HCT116 (cell line): Measurements from ENCODE around the gene HNRNPAB. TPM values are rescaled to one million over a fixed set of nuclear protein-coding genes. Genes with fewer than 3 reads are reported as not detected.

Source experiments
- ATAC-seq: fragments of 200-7000 bp; cut with Tn5 transposase; 2 replicates; pipeline ENCODE4 v1.9.1; 2020; ENCODE audit warnings: mild to moderate bottlenecking, moderate library complexity
- BruUV-seq: library from RNA; stranded (reverse); fragments of 400-500 nt; replicated peaks from 2 replicates; lab custom pipeline; 2021; lab: Mats Ljungman, UMichigan
- CTCF ChIA-PET: fragments of 300-600 bp; sonication (Branson Sonifier 250); formaldehyde crosslinking; loops from one replicate; lab custom pipeline; 2021; ENCODE audit warnings: antibody characterized with exemption; lab: Charles Lee
- POLR2A ChIA-PET: fragments of 300-600, 350-600 bp; sonication (Branson Sonifier 250); formaldehyde crosslinking; loops from one replicate; lab custom pipeline; 2021; ENCODE audit warnings: antibody characterized with exemption; lab: Charles Lee
- RAD21 ChIA-PET, 2 experiments: fragments of 300-600 bp; sonication (Branson Sonifier 250); formaldehyde crosslinking; loops; one replicate each; lab custom pipeline; 2023; ENCODE audit warnings: low total read pairs in 2 of 2; ENCODE audit not compliant: uncharacterized antibody in 2 of 2, unreplicated experiment in 2 of 2, low non-redundant PET in 1 of 2; lab: Charles Lee
- DNase-seq: peaks from one replicate; pipeline ENCODE4 v3.0.0-alpha.2; 2010; ENCODE audit warnings: low read depth, low spot score
- H2AFZ ChIP-seq: fragments of 200-600 bp; shearing (Covaris generic), sonication (generic); 2 replicates; pipeline ENCODE4 v1.6.1; 2017; ENCODE audit warnings: low read depth, mixed run types, mixed read lengths, antibody characterized with exemption, low read length; ENCODE audit not compliant: poor library complexity, severe bottlenecking
- H3K27ac ChIP-seq: 2 replicates; pipeline ENCODE4 v1.5.1; 2012; ENCODE audit warnings: low read depth, low read length
- H3K27me3 ChIP-seq: fragments of 200-600 bp; sonication (generic); 2 replicates; pipeline ENCODE4 v1.6.1; 2016; ENCODE audit warnings: mixed run types, low read length, mixed read lengths; ENCODE audit not compliant: insufficient read depth
- H3K36me3 ChIP-seq, 2 experiments: fragments of 200-500 bp in 1 of 2; fragments of 200-600 bp in 1 of 2; sonication (Bioruptor generic) in 1 of 2; sonication (generic) in 1 of 2; 2 replicates each; pipeline versions ENCODE4 v1.5.1 to v1.6.1; 2014 to 2016; ENCODE audit warnings: low read length in 2 of 2, inconsistent platforms in 1 of 2, mixed read lengths in 1 of 2, mixed run types in 1 of 2; ENCODE audit not compliant: insufficient read depth in 2 of 2, control insufficient read depth in 1 of 2
- H3K4me1 ChIP-seq, 2 experiments: fragments of 200-600 bp in 1 of 2; sonication (generic) in 1 of 2; 2 replicates each; pipeline versions ENCODE4 v1.5.1 to v1.6.1; 2012 to 2017; ENCODE audit warnings: low read length in 2 of 2, inconsistent platforms in 1 of 2, mild to moderate bottlenecking in 1 of 2, mixed read lengths in 1 of 2, mixed run types in 1 of 2, moderate library complexity in 1 of 2; ENCODE audit not compliant: insufficient read depth in 2 of 2, control insufficient read depth in 1 of 2
- H3K4me2 ChIP-seq: fragments of 200-600 bp; sonication (generic); 2 replicates; pipeline ENCODE4 v1.6.1; 2017; ENCODE audit warnings: mixed run types, low read length, mixed read lengths
- H3K4me3 ChIP-seq, 2 experiments: fragments of 200-600 bp in 1 of 2; sonication (generic) in 1 of 2; replicated peaks in 1 of 2; 2 replicates each; pipeline ENCODE4 v1.5.1; 2011 to 2016; ENCODE audit warnings: low read length in 2 of 2, control low read depth in 1 of 2, low read depth in 1 of 2, mild to moderate bottlenecking in 1 of 2, mixed read lengths in 1 of 2, mixed run types in 1 of 2
- H3K79me2 ChIP-seq: fragments of 200-600 bp; sonication (generic); 2 replicates; pipeline ENCODE4 v1.6.1; 2017; ENCODE audit warnings: mild to moderate bottlenecking, mixed run types, low read length, moderate library complexity, mixed read lengths; ENCODE audit not compliant: insufficient read depth
- H3K9ac ChIP-seq: fragments of 200-600 bp; sonication (generic); 2 replicates; pipeline ENCODE4 v1.6.1; 2016; ENCODE audit warnings: low read length, mixed read lengths
- H3K9me2 ChIP-seq: fragments of 200-600 bp; sonication (generic), shearing (Covaris generic); 2 replicates; pipeline ENCODE4 v1.6.1; 2017; ENCODE audit warnings: mixed run types, mild to moderate bottlenecking, moderate library complexity; ENCODE audit not compliant: insufficient read depth
- H3K9me3 ChIP-seq, 2 experiments: fragments of 200-500 bp in 1 of 2; fragments of 200-600 bp in 1 of 2; sonication (Bioruptor generic) in 1 of 2; sonication (generic) in 1 of 2; 2 replicates each; pipeline ENCODE4 v1.6.1; 2014 to 2017; ENCODE audit warnings: low read length in 2 of 2, mixed read lengths in 2 of 2, inconsistent platforms in 1 of 2, low read depth in 1 of 2, mild to moderate bottlenecking in 1 of 2, mixed run types in 1 of 2, moderate library complexity in 1 of 2; ENCODE audit not compliant: control insufficient read depth in 1 of 2, insufficient read depth in 1 of 2
- H4K20me1 ChIP-seq: fragments of 200-600 bp; sonication (generic), shearing (Covaris generic); 2 replicates; pipeline ENCODE4 v1.6.1; 2017; ENCODE audit warnings: mixed run types, mild to moderate bottlenecking, moderate library complexity; ENCODE audit not compliant: insufficient read depth
- CTCF ChIP-seq, 3 experiments: fragments of 200-600 bp in 1 of 3; sonication (generic) in 1 of 3; IDR thresholded peaks in 2 of 3; conservative IDR thresholded peaks in 1 of 3; 2 replicates each; pipeline ENCODE4 v1.5.1; 2012 to 2017; ENCODE audit warnings: low read depth in 2 of 3, low read length in 2 of 3, antibody characterized with exemption in 1 of 3, borderline replicate concordance in 1 of 3, control low read depth in 1 of 3, mild to moderate bottlenecking in 1 of 3, mixed read lengths in 1 of 3, mixed run types in 1 of 3, moderate library complexity in 1 of 3; ENCODE audit not compliant: insufficient read depth in 1 of 3
- RAD21 ChIP-seq: IDR thresholded peaks from 2 replicates; pipeline ENCODE4 v1.6.1; 2012; ENCODE audit warnings: low read depth, mild to moderate bottlenecking
- SP1 ChIP-seq: IDR thresholded peaks from 2 replicates; pipeline ENCODE4 v1.6.1; 2012; ENCODE audit warnings: low read depth
- YY1 ChIP-seq: IDR thresholded peaks from 2 replicates; pipeline ENCODE4 v1.6.1; 2011; ENCODE audit warnings: low read length, low read depth, moderate library complexity, mild to moderate bottlenecking; ENCODE audit not compliant: insufficient replicate concordance; ENCODE audit errors: extremely low read depth
- ZFX ChIP-seq: fragments of 450-650 bp; IDR thresholded peaks from 2 replicates; pipeline ENCODE4 v1.6.1; 2017
- ZNF274 ChIP-seq: fragments of 200-500 bp; sonication (Bioruptor generic); IDR thresholded peaks from 2 replicates; pipeline ENCODE4 v1.6.1; 2014; ENCODE audit warnings: mild to moderate bottlenecking, low read depth, low read length, inconsistent platforms
- intact Hi-C: fragments of 100-400 bp; cut with micrococcal nuclease; formaldehyde crosslinking; loops from 2 replicates; pipeline ENCODE4 v1.10.0; 2022
- total RNA-seq: library from RNA; stranded (reverse); gene quantifications from one replicate; pipeline ENCODE4 v1.2.1, GENCODE V29; 2021; ENCODE audit not compliant: unreplicated experiment
- TF ChIP-seq, protein P1 (sequence below): IDR thresholded peaks from 2 replicates; pipeline ENCODE4 v1.6.1; 2012

HNRNPAB gene
- total RNA-seq, 1 experiment from 2014 or later = 273 TPM

- Histone ChIP-seq H4K20me1 (no peaks in the 10 kb centered on the region), H3K27me3 (no peaks in the 10 kb centered on the region), H3K27ac (no peak overlapping the region), H3K36me3 (no peaks in the 10 kb centered on the region), H3K79me2 (no peaks in the 10 kb centered on the region), H3K9me2 (no peaks in the 10 kb centered on the region), H2AFZ (peak overlapping the region; percentile 69), H3K4me1 (peaks cover 2 to 11% of the 10 kb centered on the region in 2 experiments; a peak in 3 of 4 replicates)
- BruUV-seq = no TSS peak
- ATAC-seq = peak; percentile 98
- ChIA-PET RAD21 (interaction anchor here in 1 of 2 experiments (0.7 kb wide), 1 partner anchor 81 kb away, joined by 3 read pairs; no protein-coding TSS in a partner anchor), CTCF (interaction anchor here (2.9 kb wide), 1 partner anchor 89 kb away, joined by 19 read pairs; no protein-coding TSS in a partner anchor), POLR2A (no interaction called here)
- DNase-seq = peak; percentile 62
- TF ChIP-seq ZFX (no peak), CTCF (IDR thresholded peaks at IDR 0.05 in 2 of 3, conservative IDR thresholded peaks at IDR 0.05 in 1 of 3; ENCODE audit: borderline replicate concordance in 1 of 3, insufficient read depth in 1 of 3, low read depth in 2 of 3, low read length in 2 of 3) (peak; percentile 97 to 98 (median 98)), ZNF274 (no peak), RAD21 (peak; percentile 99), SP1 (no peak), YY1 (no peak)
- TF ChIP-seq, protein P1, sequence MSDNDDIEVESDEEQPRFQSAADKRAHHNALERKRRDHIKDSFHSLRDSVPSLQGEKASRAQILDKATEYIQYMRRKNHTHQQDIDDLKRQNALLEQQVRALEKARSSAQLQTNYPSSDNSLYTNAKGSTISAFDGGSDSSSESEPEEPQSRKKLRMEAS = peak; percentile 80
- TF ChIP-seq, all 23 proteins: peak for 3
- Histone ChIP-seq H3K4me3 (peak overlapping the region; percentile 13), H3K4me2 (peak overlapping the region; percentile 62), H3K9ac (no peak overlapping the region), H3K9me3 (no peaks in the 10 kb centered on the region)
- intact Hi-C loops = loop anchor here (1.0 kb wide), 1 partner anchor 88 kb away; no protein-coding TSS in a partner anchor
Observed at GRCh38 chr5:178163772-178164735, 40.3 kb upstream of the HNRNPAB start.
